IMR-90 (cell line): ENCODE measurements around the gene VWA8. TPM values are rescaled to one million over a fixed set of nuclear protein-coding genes. Genes with fewer than 3 reads are reported as not detected.
A peak's percentile ranks its signal among the peaks of the same experiment; 100 is the strongest.

ENCODE experiments used
- ATAC-seq: fragments of 200-7000 bp; cut with Tn5 transposase; 2 replicates; pipeline ENCODE4 v1.9.1; 2020; ENCODE audit warnings: low read depth, mild to moderate bottlenecking, moderate library complexity
- BruUV-seq: library from RNA; stranded (reverse); fragments of 400-500 nt; replicated peaks from 2 replicates; lab custom pipeline; 2021; lab: Mats Ljungman, UMichigan
- CTCF ChIA-PET: fragments of 300-600 bp; formaldehyde crosslinking; extraction: SDS; loops from one replicate; lab custom pipeline; 2021; ENCODE audit warnings: antibody characterized with exemption; lab: Yijun Ruan, JAX
- POLR2A ChIA-PET: fragments of 300-600 bp; sonication (Branson Sonifier 250); formaldehyde crosslinking; loops from one replicate; lab custom pipeline; 2022; ENCODE audit warnings: antibody characterized with exemption; ENCODE audit not compliant: unreplicated experiment; lab: Charles Lee
- DNase-seq: peaks from one replicate; pipeline ENCODE4 v3.0.0; 2013
- H2AFZ ChIP-seq: replicated peaks from 2 replicates; pipeline ENCODE3; 2013; ENCODE audit warnings: low read length, mild to moderate bottlenecking; ENCODE audit not compliant: poor library complexity
- H2AK5ac ChIP-seq: 2 replicates; pipeline ENCODE4 v1.6.1; 2013; ENCODE audit warnings: low read depth, low read length, inconsistent platforms
- H2AK9ac ChIP-seq: replicated peaks from 2 replicates; pipeline ENCODE3; 2013; ENCODE audit warnings: mild to moderate bottlenecking, low read depth, low read length, moderate library complexity; ENCODE audit not compliant: poor library complexity
- H2BK120ac ChIP-seq: 2 replicates; pipeline ENCODE4 v1.6.1; 2013; ENCODE audit warnings: low read depth, low read length, inconsistent platforms
- H2BK15ac ChIP-seq: 3 replicates; pipeline ENCODE4 v1.6.1; 2013; ENCODE audit warnings: low read depth, low read length, inconsistent platforms
- H2BK20ac ChIP-seq: 2 replicates; pipeline ENCODE4 v1.6.1; 2013; ENCODE audit warnings: low read depth, mild to moderate bottlenecking, inconsistent platforms, low read length, moderate library complexity
- H2BK5ac ChIP-seq: 2 replicates; pipeline ENCODE4 v1.6.1; 2013; ENCODE audit warnings: mild to moderate bottlenecking, low read depth, low read length, inconsistent platforms; ENCODE audit not compliant: poor library complexity, severe bottlenecking
- H3K14ac ChIP-seq: replicated peaks from 2 replicates; pipeline ENCODE4 v1.6.1; 2013; ENCODE audit warnings: low read depth, low read length, inconsistent platforms
- H3K18ac ChIP-seq: 2 replicates; pipeline ENCODE4 v1.6.1; 2013; ENCODE audit warnings: low read depth, low read length, control low read depth
- H3K23ac ChIP-seq: 2 replicates; pipeline ENCODE4 v1.6.1; 2013; ENCODE audit warnings: low read depth, low read length, inconsistent platforms
- H3K27ac ChIP-seq: 2 replicates; pipeline ENCODE4 v1.5.1; 2013; ENCODE audit warnings: mild to moderate bottlenecking, control low read depth, low read length; ENCODE audit not compliant: insufficient read depth
- H3K27me3 ChIP-seq: 2 replicates; pipeline ENCODE4 v1.6.1; 2013; ENCODE audit warnings: low read length; ENCODE audit not compliant: control insufficient read depth, insufficient read depth
- H3K36me3 ChIP-seq: 2 replicates; pipeline ENCODE4 v1.6.1; 2013; ENCODE audit warnings: low read length, mixed read lengths; ENCODE audit not compliant: control insufficient read depth, insufficient read depth
- H3K4ac ChIP-seq: 2 replicates; pipeline ENCODE4 v1.6.1; 2013; ENCODE audit warnings: low read depth, low read length, inconsistent platforms
- H3K4me1 ChIP-seq: 2 replicates; pipeline ENCODE4 v1.6.1; 2013; ENCODE audit warnings: low read length, mixed read lengths; ENCODE audit not compliant: control insufficient read depth, insufficient read depth
- H3K4me2 ChIP-seq: 2 replicates; pipeline ENCODE4 v1.6.1; 2013; ENCODE audit warnings: low read depth, mild to moderate bottlenecking, control low read depth, low read length, moderate library complexity
- H3K4me3 ChIP-seq: 2 replicates; pipeline ENCODE4 v1.5.1; 2013; ENCODE audit warnings: low read depth, mild to moderate bottlenecking, control low read depth, low read length, moderate library complexity; ENCODE audit not compliant: insufficient read depth
- H3K56ac ChIP-seq: 2 replicates; pipeline ENCODE4 v1.6.1; 2013; ENCODE audit warnings: low read length, inconsistent platforms; ENCODE audit not compliant: insufficient read depth; ENCODE audit errors: extremely low read depth
- H3K79me1 ChIP-seq, 2 experiments: 2 replicates each; pipeline ENCODE4 v1.6.1; 2013; ENCODE audit warnings: low read length in 2 of 2, inconsistent platforms in 1 of 2, low read depth in 1 of 2
- H3K9ac ChIP-seq: 2 replicates; pipeline ENCODE4 v1.6.1; 2013; ENCODE audit warnings: low read depth, low read length, control low read depth
- H3K9me1 ChIP-seq: 2 replicates; pipeline ENCODE4 v1.6.1; 2013; ENCODE audit warnings: low read length, inconsistent platforms; ENCODE audit not compliant: insufficient read depth
- H3K9me3 ChIP-seq: 2 replicates; pipeline ENCODE4 v1.6.1; 2013; ENCODE audit warnings: low read length; ENCODE audit not compliant: control insufficient read depth, insufficient read depth
- H4K20me1 ChIP-seq: 2 replicates; pipeline ENCODE4 v1.6.1; 2013; ENCODE audit warnings: low read length, inconsistent platforms; ENCODE audit not compliant: insufficient read depth
- H4K5ac ChIP-seq: 2 replicates; pipeline ENCODE4 v1.6.1; 2013; ENCODE audit warnings: mild to moderate bottlenecking, low read depth, low read length, control low read depth
- H4K8ac ChIP-seq, 2 experiments: 2 replicates each; pipeline ENCODE4 v1.6.1; 2013; ENCODE audit warnings: low read depth in 2 of 2, low read length in 2 of 2, control low read depth in 1 of 2, inconsistent platforms in 1 of 2
- H4K91ac ChIP-seq: 2 replicates; pipeline ENCODE4 v1.6.1; 2013; ENCODE audit warnings: low read depth, low read length, inconsistent platforms; ENCODE audit not compliant: insufficient read depth
- CHD1 ChIP-seq: IDR thresholded peaks from 2 replicates; pipeline ENCODE4 v1.6.1; 2012; ENCODE audit warnings: low read depth, low read length, improper control_type of control experiment
- ELK1 ChIP-seq: fragments of 150-350 bp; IDR thresholded peaks from 2 replicates; pipeline ENCODE4 v1.6.1; 2016; ENCODE audit warnings: low read depth, mild to moderate bottlenecking, low read length, moderate library complexity, borderline replicate concordance
- FOS ChIP-seq: fragments of 150-350 bp; IDR thresholded peaks from 2 replicates; pipeline ENCODE4 v1.6.1; 2016; ENCODE audit warnings: low read depth, low read length
- MAFK ChIP-seq: IDR thresholded peaks from 2 replicates; pipeline ENCODE4 v1.6.1; 2012; ENCODE audit warnings: low read depth, low read length, improper control_type of control experiment
- MXI1 ChIP-seq: IDR thresholded peaks from 2 replicates; pipeline ENCODE4 v1.6.1; 2012; ENCODE audit warnings: low read depth, mild to moderate bottlenecking, low read length, moderate library complexity, borderline replicate concordance
- RAD21 ChIP-seq: IDR thresholded peaks from 2 replicates; pipeline ENCODE4 v1.6.1; 2012; ENCODE audit warnings: low read length, improper control_type of control experiment
- RCOR1 ChIP-seq: IDR thresholded peaks from 2 replicates; pipeline ENCODE4 v1.6.1; 2012; ENCODE audit warnings: mild to moderate bottlenecking, low read length, improper control_type of control experiment; ENCODE audit not compliant: insufficient replicate concordance
- RFX5 ChIP-seq: IDR thresholded peaks from 2 replicates; pipeline ENCODE4 v1.8.0; 2012; ENCODE audit warnings: low read depth, mild to moderate bottlenecking, low read length, moderate library complexity
- SMC3 ChIP-seq: fragments of 150-350 bp; IDR thresholded peaks from 2 replicates; pipeline ENCODE4 v1.6.1; 2016; ENCODE audit warnings: low read depth, mild to moderate bottlenecking, antibody characterized with exemption, low read length, moderate library complexity
- WGBS, 2 experiments: methylation state at CpG; one replicate each; pipeline versions ENCODE4 v1.1.5 to v1.1.7; 2013; ENCODE audit warnings: missing lambda C conversion rate in 2 of 2; ENCODE audit not compliant: insufficient read length in 1 of 2; ENCODE audit errors: extremely low coverage in 2 of 2; 5-methylcytosine and 5-hydroxymethylcytosine counted together
- dilution Hi-C: fragments of 300-500 bp; cut with HindIII; formaldehyde crosslinking; loops from one replicate; pipeline ENCODE4 v1.14.3; 2018; ENCODE audit warnings: low sequenced_read_pairs; ENCODE audit not compliant: unreplicated experiment
- in situ Hi-C: fragments of 300-500 bp; cut with MboI; formaldehyde crosslinking; loops from 3 replicates; pipeline ENCODE4 v1.14.3; 2019; ENCODE audit warnings: low sequenced_read_pairs, inconsistent platforms, mixed read lengths
- intact Hi-C: fragments of 100-400 bp; cut with micrococcal nuclease; formaldehyde crosslinking; loops from 2 replicates; pipeline ENCODE4 v1.10.0; 2022
- polyA plus RNA-seq, 3 experiments: library from polyadenylated mRNA; depleted of rRNA; stranded (reverse); fragments of >200 nt; gene quantifications; 2 replicates each; pipeline ENCODE4 v1.2.3, GENCODE V29; 2012; ENCODE audit warnings: low replicate concordance in 1 of 3
- total RNA-seq: library from RNA; depleted of rRNA; stranded (reverse); fragments of >200 nt; gene quantifications from 2 replicates; pipeline ENCODE4 v1.2.3, GENCODE V29; 2012

Gene VWA8
- total and polyA plus RNA-seq, 2 of the 4 experiments (the other 2 are of a cell fraction), result 5.9 to 18.3 TPM

GRCh38 chr13:41811588-41812021, 149.3 kb downstream of the VWA8 start:
- H2BK15ac ChIP-seq, result no peak overlapping the region
- H2AK9ac ChIP-seq, result no peak overlapping the region
- TF ChIP-seq RFX5 (no peak), FOS (no peak), ELK1 (no peak), RAD21 (no peak), RCOR1 (no peak), MAFK (no peak), MXI1 (no peak), SMC3 (no peak), CHD1 (no peak)
- no peak overlapping the region for H2AK5ac ChIP-seq
- no peak overlapping the region for H3K4me3 ChIP-seq
- BruUV-seq, result no TSS peak
- peak overlapping the region; percentile 44; the same call in 1 of the 2 replicates for H3K4me2 ChIP-seq
- peaks cover 2% of the 10 kb centered on the region; the same call in 1 of the 2 replicates for H3K4me1 ChIP-seq
- H4K91ac ChIP-seq, result no peak overlapping the region
- DNase-seq (no peak), ATAC-seq (no peak)
- H2BK20ac ChIP-seq, result no peak overlapping the region
- H3K14ac ChIP-seq, result no peak overlapping the region
- peaks cover 3% of the 10 kb centered on the region; the same call in 1 of the 2 replicates for H3K9me1 ChIP-seq
- peaks cover 0 to 3% of the 10 kb centered on the region in 2 experiments; a peak in 1 of 4 replicates for H3K79me1 ChIP-seq
- 0 out of 2 replicates have a peak, but pooled peaks cover 1% of the 10 kb centered on the region for H3K36me3 ChIP-seq
- H3K27ac ChIP-seq, result no peak overlapping the region
- H2AFZ ChIP-seq, result no peak overlapping the region
- no peak overlapping the region for H2BK120ac ChIP-seq
- 50% methylated on average over 1 of the region's 3 CpGs; no CpG with 5 or more reads in 1 of the 2 experiments for WGBS, 2 experiments
- in situ Hi-C loops, result no loop called here
- H2BK5ac ChIP-seq, result no peak overlapping the region
- H3K27me3 ChIP-seq, result no peaks in the 10 kb centered on the region
- H3K23ac ChIP-seq, result no peak overlapping the region
- no peak overlapping the region for H3K18ac ChIP-seq
- H3K56ac ChIP-seq, result no peak overlapping the region
- dilution Hi-C loops, result no loop called here
- ChIA-PET CTCF (no interaction called here), POLR2A (no interaction called here)
- H4K5ac ChIP-seq, result no peak overlapping the region
- H3K4ac ChIP-seq, result no peak overlapping the region
- H4K20me1 ChIP-seq, result no peaks in the 10 kb centered on the region
- no peak overlapping the region for H4K8ac ChIP-seq
- H3K9ac ChIP-seq, result no peak overlapping the region
- intact Hi-C loops, result no loop called here
- peaks cover 2% of the 10 kb centered on the region; the same call in 1 of the 2 replicates for H3K9me3 ChIP-seq
